ENCODE results near the gene SLF1.

Gene SLF1

GRCh38 chr5:94627191-94627590 lies 8.7 kb downstream of the SLF1 start:
- no peaks in the 10 kb centered on the region for H3K9me3 ChIP-seq (ENCODE audit: control insufficient read depth, insufficient read depth, low read length)
- H3K4me1 ChIP-seq (ENCODE audit: insufficient read depth, low read length), result no peaks in the 10 kb centered on the region
- H3K9ac ChIP-seq (ENCODE audit: low read depth, low read length), result no peak overlapping the region
- H3K36me3 ChIP-seq (ENCODE audit: insufficient read depth, low read length), result no peaks in the 10 kb centered on the region

GRCh38 chr5:94632024-94632423 lies 13.6 kb downstream of the SLF1 start:
- H3K4me1 ChIP-seq (ENCODE audit: insufficient read depth, low read length), result no peaks in the 10 kb centered on the region
- H3K36me3 ChIP-seq (ENCODE audit: insufficient read depth, low read length), result no peaks in the 10 kb centered on the region
- no peak overlapping the region for H3K9ac ChIP-seq (ENCODE audit: low read depth, low read length)
- H3K9me3 ChIP-seq (ENCODE audit: control insufficient read depth, insufficient read depth, low read length), result peaks cover under 1% of the 10 kb centered on the region; the same call in 1 of the 2 replicates

- H3K36me3 ChIP-seq (ENCODE audit: insufficient read depth, low read length), result no peaks in the 10 kb centered on the region; the same call in 1 of the 2 replicates
These were observed 21.7 kb downstream of the SLF1 start for GRCh38 chr5:94640176-94640575.

GRCh38 chr5:94645053-94645452 lies 26.6 kb downstream of the SLF1 start:
- H3K4me1 ChIP-seq (ENCODE audit: insufficient read depth, low read length), result no peaks in the 10 kb centered on the region
- no peak overlapping the region for H3K9ac ChIP-seq (ENCODE audit: low read depth, low read length)
- H3K9me3 ChIP-seq (ENCODE audit: control insufficient read depth, insufficient read depth, low read length), result 0 out of 2 replicates have a peak, but pooled peaks cover 2% of the 10 kb centered on the region
- H3K36me3 ChIP-seq (ENCODE audit: insufficient read depth, low read length), result no peaks in the 10 kb centered on the region

More at GRCh38 chr5:94640176-94640575, 21.7 kb downstream of the SLF1 start:
- no peak overlapping the region for H3K9ac ChIP-seq (ENCODE audit: low read depth, low read length)
- peaks cover 5% of the 10 kb centered on the region for H3K9me3 ChIP-seq (ENCODE audit: control insufficient read depth, insufficient read depth, low read length)
- no peaks in the 10 kb centered on the region for H3K4me1 ChIP-seq (ENCODE audit: insufficient read depth, low read length)

- no peaks in the 10 kb centered on the region for H3K4me1 ChIP-seq (ENCODE audit: insufficient read depth, low read length)
- H3K9me3 ChIP-seq (ENCODE audit: control insufficient read depth, insufficient read depth, low read length), result no peaks in the 10 kb centered on the region
- H3K9ac ChIP-seq (ENCODE audit: low read depth, low read length), result no peak overlapping the region
- H3K36me3 ChIP-seq (ENCODE audit: insufficient read depth, low read length), result no peaks in the 10 kb centered on the region
These were observed 28.3 kb downstream of the SLF1 start for GRCh38 chr5:94646758-94647157.

- peaks cover 3% of the 10 kb centered on the region; the same call in 1 of the 2 replicates for H3K9me3 ChIP-seq (ENCODE audit: control insufficient read depth, insufficient read depth, low read length)
- no peak overlapping the region for H3K9ac ChIP-seq (ENCODE audit: low read depth, low read length)
- H3K4me1 ChIP-seq (ENCODE audit: insufficient read depth, low read length), result no peaks in the 10 kb centered on the region
- no peaks in the 10 kb centered on the region; the same call in none of the 2 replicates for H3K36me3 ChIP-seq (ENCODE audit: insufficient read depth, low read length)
These were observed 31.4 kb downstream of the SLF1 start for GRCh38 chr5:94649874-94650273.

- H3K9me3 ChIP-seq (ENCODE audit: control insufficient read depth, insufficient read depth, low read length), result peaks cover 8% of the 10 kb centered on the region
- H3K9ac ChIP-seq (ENCODE audit: low read depth, low read length), result no peak overlapping the region
- no peaks in the 10 kb centered on the region; the same call in none of the 2 replicates for H3K36me3 ChIP-seq (ENCODE audit: insufficient read depth, low read length)
- no peaks in the 10 kb centered on the region for H3K4me1 ChIP-seq (ENCODE audit: insufficient read depth, low read length)
These were observed 39.8 kb downstream of the SLF1 start for GRCh38 chr5:94658272-94658671.

- Histone ChIP-seq H3K9me3 (ENCODE audit: control insufficient read depth, insufficient read depth, low read length) (peaks cover 3% of the 10 kb centered on the region), H3K36me3 (ENCODE audit: insufficient read depth, low read length) (peaks cover 4% of the 10 kb centered on the region; the same call in 1 of the 2 replicates)
These were observed 42.0 kb downstream of the SLF1 start for GRCh38 chr5:94660506-94660905.

GRCh38 chr5:94661086-94661485 lies 42.6 kb downstream of the SLF1 start:
- no peaks in the 10 kb centered on the region; the same call in 1 of the 2 replicates for H3K9me3 ChIP-seq (ENCODE audit: control insufficient read depth, insufficient read depth, low read length)
- no peaks in the 10 kb centered on the region for H3K4me1 ChIP-seq (ENCODE audit: insufficient read depth, low read length)
- no peak overlapping the region for H3K9ac ChIP-seq (ENCODE audit: low read depth, low read length)
- H3K36me3 ChIP-seq (ENCODE audit: insufficient read depth, low read length), result peaks cover 4% of the 10 kb centered on the region; the same call in 1 of the 2 replicates

More at GRCh38 chr5:94660506-94660905, 42.0 kb downstream of the SLF1 start:
- no peaks in the 10 kb centered on the region for H3K4me1 ChIP-seq (ENCODE audit: insufficient read depth, low read length)
- H3K9ac ChIP-seq (ENCODE audit: low read depth, low read length), result no peak overlapping the region

- Histone ChIP-seq H3K4me1 (ENCODE audit: insufficient read depth, low read length) (no peaks in the 10 kb centered on the region), H3K36me3 (ENCODE audit: insufficient read depth, low read length) (peaks cover 4% of the 10 kb centered on the region; the same call in 1 of the 2 replicates), H3K9ac (ENCODE audit: low read depth, low read length) (no peak overlapping the region), H3K9me3 (ENCODE audit: control insufficient read depth, insufficient read depth, low read length) (no peaks in the 10 kb centered on the region)
These were observed 49.5 kb downstream of the SLF1 start for GRCh38 chr5:94667937-94668336.

GRCh38 chr5:94670726-94671125 lies 52.3 kb downstream of the SLF1 start:
- no peak overlapping the region for H3K9ac ChIP-seq (ENCODE audit: low read depth, low read length)
- peaks cover 4% of the 10 kb centered on the region; the same call in 1 of the 2 replicates for H3K36me3 ChIP-seq (ENCODE audit: insufficient read depth, low read length)
- H3K4me1 ChIP-seq (ENCODE audit: insufficient read depth, low read length), result no peaks in the 10 kb centered on the region
- no peaks in the 10 kb centered on the region for H3K9me3 ChIP-seq (ENCODE audit: control insufficient read depth, insufficient read depth, low read length)

GRCh38 chr5:94672746-94673145 lies 54.3 kb downstream of the SLF1 start:
- H3K9me3 ChIP-seq (ENCODE audit: control insufficient read depth, insufficient read depth, low read length), result no peaks in the 10 kb centered on the region
- H3K9ac ChIP-seq (ENCODE audit: low read depth, low read length), result no peak overlapping the region
- no peaks in the 10 kb centered on the region for H3K4me1 ChIP-seq (ENCODE audit: insufficient read depth, low read length)
- H3K36me3 ChIP-seq (ENCODE audit: insufficient read depth, low read length), result peaks cover 4% of the 10 kb centered on the region; the same call in 1 of the 2 replicates

GRCh38 chr5:94674490-94675382 lies 56.3 kb downstream of the SLF1 start:
- H3K9me3 ChIP-seq (ENCODE audit: control insufficient read depth, insufficient read depth, low read length), result no peaks in the 10 kb centered on the region
- H3K4me1 ChIP-seq (ENCODE audit: insufficient read depth, low read length), result no peaks in the 10 kb centered on the region
- peaks cover 4% of the 10 kb centered on the region; the same call in 1 of the 2 replicates for H3K36me3 ChIP-seq (ENCODE audit: insufficient read depth, low read length)
- H3K9ac ChIP-seq (ENCODE audit: low read depth, low read length), result no peak overlapping the region

- Histone ChIP-seq H3K36me3 (ENCODE audit: insufficient read depth, low read length) (peaks cover 4% of the 10 kb centered on the region; the same call in 1 of the 2 replicates), H3K9me3 (ENCODE audit: control insufficient read depth, insufficient read depth, low read length) (no peaks in the 10 kb centered on the region), H3K4me1 (ENCODE audit: insufficient read depth, low read length) (no peaks in the 10 kb centered on the region), H3K9ac (ENCODE audit: low read depth, low read length) (no peak overlapping the region)
These were observed 57.6 kb downstream of the SLF1 start for GRCh38 chr5:94675965-94676618.
